Chondrocyte (in vitro differentiated cells): ENCODE results near the gene API5. TPM values are rescaled to one million over a fixed set of nuclear protein-coding genes. Genes with fewer than 3 reads are reported as not detected.

Source experiments
- DNase-seq: peaks from one replicate; pipeline ENCODE4 v3.0.0; 2021; ENCODE audit warnings: mixed read lengths, low spot score
- H3K27ac Mint-ChIP-seq: one replicate; pipeline ENCODE4 v1.8.0; 2021; ENCODE audit warnings: mild to moderate bottlenecking, moderate library complexity, mixed read lengths; ENCODE audit not compliant: unreplicated experiment
- H3K27me3 Mint-ChIP-seq: 2 replicates; pipeline ENCODE4 v1.8.0; 2021; ENCODE audit warnings: low read depth, mixed read lengths
- H3K36me3 Mint-ChIP-seq: 2 replicates; pipeline ENCODE4 v1.8.0; 2021; ENCODE audit warnings: low read depth, mixed read lengths
- H3K4me1 Mint-ChIP-seq: 2 replicates; pipeline ENCODE4 v1.8.0; 2021; ENCODE audit warnings: low read depth, mild to moderate bottlenecking, mixed read lengths
- H3K4me3 Mint-ChIP-seq: one replicate; pipeline ENCODE4 v1.8.0; 2021; ENCODE audit warnings: mild to moderate bottlenecking, moderate library complexity, mixed read lengths; ENCODE audit not compliant: unreplicated experiment
- H3K9me3 Mint-ChIP-seq: 2 replicates; pipeline ENCODE4 v1.8.0; 2021; ENCODE audit warnings: low read depth, mixed read lengths
- CTCF ChIP-seq: fragments of 200-600 bp; sonication (generic); IDR thresholded peaks from 2 replicates; pipeline ENCODE4 v1.5.0; 2021; ENCODE audit warnings: antibody characterized with exemption, mild to moderate bottlenecking, moderate library complexity
- long read RNA-seq: library from polyadenylated mRNA; stranded (forward); transcript quantifications from one replicate; pipeline ENCODE4 v2.0.0, GENCODE V29; 2021
- total RNA-seq: library from RNA; stranded (reverse); gene quantifications from 3 replicates; pipeline ENCODE4 v1.2.1, GENCODE V29; 2021

Gene API5
- 80.6 to 82.3 TPM (median 81.3 TPM) in 3 replicates for total RNA-seq
- long read RNA-seq, transcript API5-210 (13 exons, 1,760 nt), result minor isoform, 10 of 253 reads
- long read RNA-seq, transcript API5-208 (14 exons, 1,868 nt), result major isoform, 111 of 253 reads
- long read RNA-seq, transcript API5-201 (14 exons, 3,714 nt), result minor isoform, 105 of 253 reads
- long read RNA-seq, partial matches to known transcripts, result 7 of 253 reads
- long read RNA-seq, other reads (novel, unspliced or antisense), result 17 of 253 reads

DNA sequence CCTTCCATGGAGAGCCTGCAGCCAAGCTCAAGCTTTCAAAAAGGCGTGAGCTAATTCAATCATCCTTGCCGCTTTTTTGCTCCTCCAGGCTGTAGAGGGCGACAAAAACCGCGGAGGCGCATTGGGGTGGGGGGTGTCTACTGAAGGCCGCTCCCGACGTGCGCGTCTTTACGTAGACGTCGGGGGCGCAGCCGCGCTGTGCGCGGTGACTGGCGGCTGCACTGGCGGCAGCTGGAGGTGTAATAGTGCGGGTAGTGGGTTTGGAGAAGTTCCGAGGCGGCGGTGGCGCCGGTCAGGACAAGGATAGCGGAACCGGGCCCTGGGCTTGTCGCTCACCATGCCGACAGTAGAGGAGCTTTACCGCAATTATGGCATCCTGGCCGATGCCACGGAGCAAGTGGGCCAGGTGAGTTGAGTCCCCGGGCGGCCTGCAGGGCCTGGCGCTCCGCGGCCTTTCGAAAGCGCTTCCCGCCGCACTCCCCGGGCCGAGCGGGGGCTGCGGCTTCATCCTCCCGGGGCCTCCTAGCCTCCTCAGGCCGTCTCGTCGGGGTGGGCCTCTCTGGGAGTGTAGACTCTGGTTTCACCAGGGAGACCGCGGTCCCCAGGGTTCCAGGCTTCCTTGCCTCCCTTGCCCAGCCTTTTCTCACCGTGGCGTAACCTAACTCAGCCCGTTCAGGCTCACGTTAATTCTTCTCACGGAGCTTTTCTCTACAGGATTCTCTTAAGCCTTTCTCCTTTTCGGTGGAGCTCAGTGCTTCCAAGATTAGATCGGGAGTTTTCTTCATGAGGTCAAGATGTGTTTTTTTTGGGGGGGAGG is at the start of gene API5:
TSS of gene API5 (plus strand) at position 206 of the 817 bp plus-strand sequence. CDS start at position 338, 132 bp downstream.
- H3K27ac Mint-ChIP-seq, result peak within 1 kb of the TSS; percentile 96
- peak within 1 kb of the TSS; percentile 90 for H3K4me3 Mint-ChIP-seq
- DNase-seq, result peak; percentile 96
- H3K36me3 Mint-ChIP-seq, result no peaks in the 10 kb centered on the region
- TF ChIP-seq CTCF, result peak; percentile 88
- no peaks in the 10 kb centered on the region for H3K27me3 Mint-ChIP-seq
- H3K4me1 Mint-ChIP-seq, result peaks cover 49% of the 10 kb centered on the region
- no peaks in the 10 kb centered on the region for H3K9me3 Mint-ChIP-seq

GRCh38 chr11:43267856-43268580 is 43.8 kb upstream of the API5 start:
- peaks cover 25% of the 10 kb centered on the region for H3K27me3 Mint-ChIP-seq
- no peak overlapping the region for H3K4me3 Mint-ChIP-seq

GRCh38 chr11:43268786-43269185 is 43.0 kb upstream of the API5 start:
- no peak for TF ChIP-seq CTCF
- no peak for DNase-seq
- Mint-ChIP-seq H3K4me1 (no peaks in the 10 kb centered on the region), H3K4me3 (no peak overlapping the region), H3K27ac (no peak overlapping the region), H3K27me3 (peaks cover 22% of the 10 kb centered on the region), H3K36me3 (no peaks in the 10 kb centered on the region), H3K9me3 (no peaks in the 10 kb centered on the region)

More at GRCh38 chr11:43267856-43268580, 43.8 kb upstream of the API5 start:
- TF ChIP-seq CTCF, result no peak
- Mint-ChIP-seq H3K27ac (no peak overlapping the region), H3K4me1 (no peaks in the 10 kb centered on the region), H3K36me3 (no peaks in the 10 kb centered on the region), H3K9me3 (no peaks in the 10 kb centered on the region)
- DNase-seq, result no peak

GRCh38 chr11:43269254-43269918 is 42.4 kb upstream of the API5 start:
- TF ChIP-seq CTCF, result no peak
- Mint-ChIP-seq H3K4me3 (no peak overlapping the region), H3K36me3 (no peaks in the 10 kb centered on the region), H3K27me3 (peaks cover 22% of the 10 kb centered on the region), H3K27ac (no peak overlapping the region), H3K4me1 (no peaks in the 10 kb centered on the region), H3K9me3 (peaks cover 4% of the 10 kb centered on the region)
- DNase-seq, result no peak
